AG04450 (cell line): Measurements from ENCODE around the gene NOLC1. TPM values are rescaled to one million over a fixed set of nuclear protein-coding genes. Genes with fewer than 3 reads are reported as not detected.

Experiments
- CTCF ChIA-PET: fragments of 300-600, 350-600 bp; formaldehyde crosslinking; extraction: SDS; loops from one replicate; lab custom pipeline; 2022; ENCODE audit warnings: antibody characterized with exemption, inconsistent platforms; lab: Charles Lee
- POLR2A ChIA-PET: fragments of 350-600 bp; formaldehyde crosslinking; extraction: SDS; loops from one replicate; lab custom pipeline; 2021; ENCODE audit warnings: antibody characterized with exemption, inconsistent platforms; lab: Yijun Ruan, JAX
- DNase-seq: peaks from one replicate; pipeline ENCODE4 v3.0.0-alpha.2; 2011; ENCODE audit warnings: low read depth, low spot score
- H3K27ac ChIP-seq: one replicate; pipeline ENCODE4 v1.5.1; 2012; ENCODE audit warnings: low read depth, low read length, control low read depth
- H3K27me3 ChIP-seq: one replicate; pipeline ENCODE4 v1.6.0; 2012; ENCODE audit warnings: low read length; ENCODE audit not compliant: control insufficient read depth, insufficient read depth
- H3K4me3 ChIP-seq: 2 replicates; pipeline ENCODE4 v1.5.1; 2011; ENCODE audit warnings: mild to moderate bottlenecking, low read depth, low read length, control low read depth
- H3K9me3 ChIP-seq: 2 replicates; pipeline ENCODE4 v1.5.1; 2012; ENCODE audit warnings: low read length; ENCODE audit not compliant: control insufficient read depth, insufficient read depth
- polyA plus RNA-seq: library from polyadenylated mRNA; depleted of rRNA; stranded (reverse); fragments of >200 nt; gene quantifications from 2 replicates; pipeline ENCODE4 v1.2.3, GENCODE V29; 2011
- TF ChIP-seq, protein P1 (sequence below): IDR thresholded peaks from 2 replicates; pipeline ENCODE4 v1.5.1; 2011; ENCODE audit warnings: low read depth, low read length, control low read depth, inconsistent platforms

NOLC1 gene
- polyA plus RNA-seq, 1 experiment, result 80.8 TPM

DNA sequence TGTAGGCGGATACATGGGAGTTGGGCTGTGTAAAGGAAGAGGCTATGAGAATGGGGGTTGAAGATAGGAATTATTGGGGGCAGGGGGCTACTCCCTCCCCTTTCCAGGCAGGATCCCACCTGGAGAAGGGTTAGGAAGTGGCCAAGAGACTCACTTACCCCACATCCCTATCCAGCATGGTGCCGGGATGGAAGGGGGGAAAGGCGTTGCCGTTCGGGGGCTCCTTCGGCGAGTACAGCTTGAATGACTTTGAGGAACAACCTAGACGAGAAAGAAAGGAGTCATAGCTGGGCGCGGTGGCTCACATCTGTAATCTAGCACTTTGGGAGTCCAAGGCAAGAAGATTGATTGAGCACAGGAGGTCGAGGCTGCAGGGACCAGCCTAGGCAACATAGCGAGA is 40.9 kb upstream of the NOLC1 start:
- TF ChIP-seq, protein P1, sequence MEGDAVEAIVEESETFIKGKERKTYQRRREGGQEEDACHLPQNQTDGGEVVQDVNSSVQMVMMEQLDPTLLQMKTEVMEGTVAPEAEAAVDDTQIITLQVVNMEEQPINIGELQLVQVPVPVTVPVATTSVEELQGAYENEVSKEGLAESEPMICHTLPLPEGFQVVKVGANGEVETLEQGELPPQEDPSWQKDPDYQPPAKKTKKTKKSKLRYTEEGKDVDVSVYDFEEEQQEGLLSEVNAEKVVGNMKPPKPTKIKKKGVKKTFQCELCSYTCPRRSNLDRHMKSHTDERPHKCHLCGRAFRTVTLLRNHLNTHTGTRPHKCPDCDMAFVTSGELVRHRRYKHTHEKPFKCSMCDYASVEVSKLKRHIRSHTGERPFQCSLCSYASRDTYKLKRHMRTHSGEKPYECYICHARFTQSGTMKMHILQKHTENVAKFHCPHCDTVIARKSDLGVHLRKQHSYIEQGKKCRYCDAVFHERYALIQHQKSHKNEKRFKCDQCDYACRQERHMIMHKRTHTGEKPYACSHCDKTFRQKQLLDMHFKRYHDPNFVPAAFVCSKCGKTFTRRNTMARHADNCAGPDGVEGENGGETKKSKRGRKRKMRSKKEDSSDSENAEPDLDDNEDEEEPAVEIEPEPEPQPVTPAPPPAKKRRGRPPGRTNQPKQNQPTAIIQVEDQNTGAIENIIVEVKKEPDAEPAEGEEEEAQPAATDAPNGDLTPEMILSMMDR, result no peak
- POLR2A ChIA-PET, result no interaction called here

DNA sequence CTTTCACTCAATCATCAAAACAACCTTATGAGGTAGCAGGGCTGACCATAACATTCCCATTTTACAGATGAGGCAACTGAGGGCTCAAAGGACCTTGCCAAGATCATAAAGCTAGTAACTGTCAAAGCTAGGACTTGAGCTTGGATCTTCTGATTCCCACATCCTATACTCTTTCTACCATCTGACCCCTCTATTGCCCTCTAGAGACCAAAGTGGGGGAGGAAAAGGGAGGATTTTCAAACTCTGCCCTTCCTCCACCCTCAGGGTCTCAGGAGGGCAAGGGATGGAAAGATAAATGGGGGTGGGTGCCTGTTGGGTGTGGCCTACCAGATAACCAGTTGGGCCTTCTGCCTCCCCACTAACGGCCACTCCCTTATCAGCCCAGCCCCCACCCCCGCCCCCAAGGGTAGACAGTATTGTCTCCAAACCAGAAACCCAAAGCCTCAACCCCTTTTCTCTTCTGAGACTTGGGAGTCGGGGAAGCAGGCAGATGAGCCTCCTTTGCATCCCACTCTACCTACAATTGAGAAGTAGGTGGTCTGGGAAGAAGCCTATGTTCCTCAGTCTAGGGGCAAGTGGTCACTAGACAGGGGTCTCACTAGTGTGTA is 39.9 kb upstream of the NOLC1 start:
- ChIA-PET CTCF (interaction anchor here (0.5 to 2.4 kb wide), 5 partner anchors 9 to 600 kb away, joined by 3 to 9 read pairs (median 6); no protein-coding TSS in a partner anchor), POLR2A (no interaction called here)

More for the DNA sequence above, 40.9 kb upstream of the NOLC1 start:
- Histone ChIP-seq H3K27ac (no peak overlapping the region), H3K27me3 (no peaks in the 10 kb centered on the region), H3K9me3 (no peaks in the 10 kb centered on the region), H3K4me3 (no peak overlapping the region)
- CTCF ChIA-PET, result interaction anchor here (1.3 to 2.4 kb wide), 3 partner anchors 10 to 38 kb away, joined by 4 to 8 read pairs (median 6); no protein-coding TSS in a partner anchor
- no peak for DNase-seq

DNA sequence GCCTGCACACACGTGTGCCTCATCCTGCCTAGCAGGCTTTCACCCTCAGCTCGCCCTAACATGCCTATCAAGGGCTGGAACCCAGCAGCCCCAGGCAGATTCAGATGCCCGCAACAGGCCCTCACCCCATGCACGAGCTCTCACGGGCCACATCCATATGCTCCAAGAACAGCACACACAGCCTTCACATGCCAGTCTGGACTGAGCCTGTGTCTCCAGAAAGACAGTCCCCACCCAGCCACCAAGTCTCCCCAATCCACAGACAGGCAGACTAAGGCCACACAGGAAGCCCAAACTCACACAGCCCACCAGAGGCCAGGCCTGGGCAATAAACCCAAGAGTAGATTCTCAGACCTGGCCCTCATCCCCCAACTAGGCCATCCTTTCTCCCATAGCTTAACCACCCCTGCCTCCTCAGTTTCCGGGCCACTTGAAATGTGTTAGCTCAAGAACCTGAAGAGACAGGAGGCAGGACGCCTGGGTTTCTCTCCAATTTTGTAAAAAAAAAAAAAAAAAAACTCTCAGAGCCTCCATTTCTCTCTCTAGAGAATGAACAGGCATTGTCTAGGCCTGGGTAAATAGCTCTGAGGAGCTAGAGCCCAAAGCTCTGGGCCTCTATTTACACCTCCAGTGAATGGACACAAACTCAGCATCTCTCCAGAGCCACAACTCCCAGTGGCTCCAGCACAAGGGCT is 38.8 kb upstream of the NOLC1 start:
- DNase-seq, result no peak
- Histone ChIP-seq H3K27ac (no peak overlapping the region), H3K27me3 (no peaks in the 10 kb centered on the region), H3K4me3 (peak overlapping the region; percentile 89), H3K9me3 (no peaks in the 10 kb centered on the region)
- ChIA-PET POLR2A (interaction anchor here (0.6 to 2.6 kb wide), 4 partner anchors 11 to 1238 kb away, joined by 3 to 14 read pairs (median 4); partner anchors contain the start of gene PCGF6), CTCF (interaction anchor here (0.5 to 2.4 kb wide), 7 partner anchors 10 to 599 kb away, joined by 3 to 9 read pairs (median 3); no protein-coding TSS in a partner anchor)
- TF ChIP-seq, protein P1, result no peak

More for the DNA sequence above, 39.9 kb upstream of the NOLC1 start:
- no peak overlapping the region for H3K27ac ChIP-seq
- H3K9me3 ChIP-seq, result no peaks in the 10 kb centered on the region
- no peaks in the 10 kb centered on the region for H3K27me3 ChIP-seq
- TF ChIP-seq, protein P1, result peak; percentile 26; the same call in 1 of the 2 replicates
- peak overlapping the region; percentile 89 for H3K4me3 ChIP-seq
- no peak for DNase-seq

DNA sequence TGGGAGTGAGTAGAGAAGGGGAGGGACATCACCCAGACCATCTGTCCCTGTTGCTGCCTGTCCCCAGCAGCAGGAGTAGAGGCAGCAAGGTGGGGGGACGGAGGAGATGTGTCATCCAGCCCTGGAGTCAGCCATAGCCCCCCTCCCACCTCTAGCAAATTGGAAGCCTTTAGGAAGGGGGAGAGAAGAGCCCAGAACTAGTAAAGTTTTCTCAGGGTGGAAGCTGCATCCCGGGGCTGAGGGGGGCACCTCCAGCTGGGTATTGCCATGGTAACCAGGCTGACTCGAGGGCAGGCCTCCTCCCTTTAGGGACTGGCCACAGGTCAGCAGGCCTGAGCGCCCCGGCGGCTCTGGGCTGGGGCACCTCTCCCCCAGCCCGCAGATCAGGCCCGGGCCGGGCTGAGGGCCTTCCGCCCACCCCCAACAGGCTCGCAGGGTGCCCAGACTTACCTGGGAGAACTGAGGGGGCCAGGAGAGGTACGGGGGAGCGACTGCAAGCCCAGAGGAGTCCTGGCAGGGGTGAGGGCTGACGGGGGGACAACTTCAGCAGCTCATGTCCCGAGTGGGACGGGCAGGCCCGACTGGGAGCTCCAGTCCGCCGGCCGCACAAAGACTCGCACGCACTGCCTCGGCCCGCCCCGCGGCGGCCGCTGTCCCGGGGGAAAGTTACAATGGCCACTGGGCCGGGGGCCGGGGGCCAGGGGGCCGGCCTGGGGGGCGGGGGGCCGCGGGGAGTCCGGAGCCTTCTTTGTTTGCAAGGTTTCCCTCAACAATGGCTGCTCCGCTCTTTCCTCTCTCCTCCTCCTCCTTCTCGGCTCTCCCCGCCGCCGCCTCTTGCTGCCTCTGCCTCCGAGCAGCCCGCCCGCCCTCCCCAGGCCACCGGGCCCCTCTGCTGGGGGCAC is 38.0 kb upstream of the NOLC1 start:
- Histone ChIP-seq H3K4me3 (peak overlapping the region; percentile 89), H3K27ac (peak overlapping the region; percentile 21), H3K27me3 (no peaks in the 10 kb centered on the region), H3K9me3 (no peaks in the 10 kb centered on the region)
- TF ChIP-seq, protein P1, result no peak
- ChIA-PET CTCF (interaction anchor here (0.6 to 1.1 kb wide), 4 partner anchors 10 to 339 kb away, joined by 3 to 5 read pairs (median 4); no protein-coding TSS in a partner anchor), POLR2A (interaction anchor here (0.5 to 2.6 kb wide), 9 partner anchors 9 to 670 kb away, joined by 3 to 14 read pairs (median 4); partner anchors contain the start of gene OGA)
- no peak for DNase-seq
